IPS-11a (cell line): ENCODE results near the gene FCAR.
"Not testable (repeated sequence)": the region's sequence is repeated elsewhere in the genome, so short reads cannot be mapped to it uniquely, and the experiment has no call there.

Source experiments
- H3K4me3 ChIP-seq: one replicate; pipeline ENCODE4 v1.5.1; 2013; ENCODE audit warnings: low read depth, low read length, control low read depth

Gene FCAR

GRCh38 chr19:54873990-54874389, at the start of gene FCAR:
FCAR (plus strand) TSS chr19:54874235; CDS start chr19:54874290, 55 bp downstream.
- no peak within 1 kb of the TSS for H3K4me3 ChIP-seq

GRCh38 chr19:54824416-54824815, 49.6 kb upstream of the FCAR start:
- H3K4me3 ChIP-seq: not testable (repeated sequence)

DNA sequence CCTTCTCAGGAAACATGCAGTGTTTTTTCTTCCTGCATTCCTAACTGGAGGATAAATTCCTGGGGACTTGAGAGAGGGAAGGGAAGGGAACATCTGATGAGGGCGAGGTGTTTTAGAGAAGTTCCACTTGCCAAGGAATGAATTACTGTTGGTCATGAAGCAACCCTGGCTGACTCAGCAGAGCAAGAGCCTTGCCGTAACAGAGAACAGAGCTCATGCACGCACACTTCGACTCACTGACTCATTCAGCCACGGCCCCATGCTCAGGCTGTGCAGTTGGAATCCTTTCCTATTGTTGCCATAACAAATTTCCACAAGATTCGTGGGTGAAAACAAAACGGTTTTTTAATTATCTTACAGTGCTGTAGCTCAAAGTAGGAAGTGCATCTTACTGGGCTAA, 48.7 kb upstream of the FCAR start:
- not testable (repeated sequence) for H3K4me3 ChIP-seq

- H3K4me3 ChIP-seq: not testable (repeated sequence)
Measured at GRCh38 chr19:54828064-54828463, 46.0 kb upstream of the FCAR start.

DNA sequence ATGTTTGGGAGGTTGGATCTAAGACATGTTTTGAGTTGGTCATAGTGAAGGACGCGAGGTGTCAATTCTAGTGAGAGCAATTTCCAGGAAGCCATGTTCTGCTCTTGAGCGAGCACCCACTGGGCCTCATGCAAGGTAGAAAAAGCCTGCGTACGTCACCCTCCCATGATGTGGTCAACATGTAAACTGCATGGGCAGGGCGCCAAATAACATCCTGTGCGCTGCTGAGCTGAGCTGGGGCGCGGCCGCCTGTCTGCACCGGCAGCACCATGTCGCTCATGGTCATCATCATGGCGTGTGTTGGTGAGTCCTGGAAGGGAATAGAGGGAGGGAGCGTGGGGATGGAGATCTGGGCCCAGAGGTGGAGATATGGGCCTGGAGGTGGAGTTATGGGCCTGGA, 41.5 kb upstream of the FCAR start, which contains the start of gene KIR2DS4:
Gene KIR2DS4 (plus strand): TSS at position 181 of the 400 bp plus-strand sequence.
- not testable (repeated sequence) for H3K4me3 ChIP-seq

DNA sequence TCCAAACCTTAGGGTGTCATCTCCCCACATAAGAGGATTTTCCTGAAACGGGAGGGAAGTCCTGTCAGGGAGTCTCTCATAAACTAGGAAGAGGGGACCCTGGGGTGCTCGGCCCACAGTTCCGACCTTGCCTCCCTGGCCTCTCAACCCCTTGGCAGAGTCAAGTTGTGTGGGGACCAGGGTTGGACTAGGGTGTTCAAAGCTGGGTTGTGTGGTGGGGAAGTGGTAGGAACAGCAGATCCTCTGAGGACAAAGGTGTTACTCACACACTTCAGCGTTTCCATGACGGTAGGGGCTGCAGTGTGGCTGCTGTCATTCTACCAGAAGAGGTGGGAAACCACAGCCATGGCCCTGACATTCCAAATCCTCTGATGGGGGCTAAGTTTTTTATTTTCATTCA, 38.9 kb upstream of the FCAR start:
- not testable (repeated sequence) for H3K4me3 ChIP-seq

- not testable (repeated sequence) for H3K4me3 ChIP-seq
Measured at GRCh38 chr19:54837522-54837921, 36.5 kb upstream of the FCAR start.

DNA sequence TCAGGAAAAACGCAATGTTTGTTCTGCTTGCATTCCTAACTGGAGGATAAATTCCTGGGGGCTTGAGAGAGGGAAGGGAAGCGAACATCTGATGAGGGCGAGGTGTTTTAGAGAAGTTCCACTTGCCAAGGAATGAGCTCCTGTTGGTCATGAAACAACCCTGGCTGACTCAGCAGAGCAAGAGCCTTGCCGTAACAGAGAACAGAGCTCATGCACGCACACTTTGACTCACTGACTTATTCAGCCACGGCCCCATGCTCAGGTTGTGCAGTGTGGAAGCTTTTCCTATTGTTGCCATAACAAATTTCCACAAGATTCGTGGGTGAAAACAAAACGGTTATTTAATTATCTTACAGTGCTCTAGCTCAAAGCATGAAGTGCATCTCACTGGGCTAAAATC, 30.9 kb upstream of the FCAR start:
- not testable (repeated sequence) for H3K4me3 ChIP-seq

DNA sequence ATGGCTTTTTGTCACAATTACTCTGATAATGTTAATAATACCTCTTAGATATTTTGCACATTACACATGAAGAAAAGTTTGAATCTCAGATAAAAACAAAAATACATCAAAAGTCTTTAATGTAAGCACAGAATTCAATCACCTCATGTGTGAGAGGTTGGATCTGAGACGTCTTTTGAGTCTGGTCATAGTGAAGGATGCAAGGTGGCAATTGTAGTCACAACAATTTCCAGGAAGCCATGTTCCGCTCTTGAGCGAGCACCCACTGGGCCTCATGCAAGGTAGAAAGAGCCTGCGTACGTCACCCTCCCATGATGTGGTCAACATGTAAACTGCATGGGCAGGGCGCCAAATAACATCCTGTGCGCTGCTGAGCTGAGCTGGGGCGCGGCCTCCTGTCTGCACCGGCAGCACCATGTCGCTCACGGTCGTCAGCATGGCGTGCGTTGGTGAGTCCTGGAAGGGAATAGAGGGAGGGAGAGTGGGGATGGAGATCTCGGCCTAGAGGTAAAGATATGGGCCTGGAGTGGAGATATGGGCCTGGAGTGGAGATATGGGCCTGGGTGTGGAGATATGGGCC, 23.9 kb upstream of the FCAR start, which contains the start of gene KIR3DL2:
Gene KIR3DL2 (plus strand): TSS at position 383 of the 580 bp plus-strand sequence. CDS start 33 bp downstream, at position 416.
- not testable (repeated sequence) for H3K4me3 ChIP-seq

- no peak overlapping the region for H3K4me3 ChIP-seq
Measured at GRCh38 chr19:54850930-54851329, 23.1 kb upstream of the FCAR start.

DNA sequence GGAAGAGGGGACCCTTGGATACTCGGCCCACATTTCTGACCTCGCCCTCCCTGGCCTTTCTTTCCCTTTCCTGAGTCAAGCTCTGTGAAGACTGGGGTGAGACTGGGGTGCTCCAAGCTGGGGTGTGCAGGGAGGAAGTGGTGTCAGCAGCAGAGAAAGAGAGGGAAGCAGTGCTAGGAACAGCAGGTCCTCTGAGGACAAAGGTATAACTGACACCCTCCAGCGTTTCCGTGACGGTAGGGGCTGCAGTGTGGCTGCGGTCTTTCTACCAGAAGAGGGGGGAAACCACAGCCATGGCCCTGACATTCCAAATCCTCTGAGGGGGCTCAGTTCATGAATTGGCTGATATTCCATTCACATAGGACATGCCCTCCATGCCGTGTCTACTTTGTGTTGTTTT, 22.7 kb upstream of the FCAR start:
- H3K4me3 ChIP-seq: no peak overlapping the region

DNA sequence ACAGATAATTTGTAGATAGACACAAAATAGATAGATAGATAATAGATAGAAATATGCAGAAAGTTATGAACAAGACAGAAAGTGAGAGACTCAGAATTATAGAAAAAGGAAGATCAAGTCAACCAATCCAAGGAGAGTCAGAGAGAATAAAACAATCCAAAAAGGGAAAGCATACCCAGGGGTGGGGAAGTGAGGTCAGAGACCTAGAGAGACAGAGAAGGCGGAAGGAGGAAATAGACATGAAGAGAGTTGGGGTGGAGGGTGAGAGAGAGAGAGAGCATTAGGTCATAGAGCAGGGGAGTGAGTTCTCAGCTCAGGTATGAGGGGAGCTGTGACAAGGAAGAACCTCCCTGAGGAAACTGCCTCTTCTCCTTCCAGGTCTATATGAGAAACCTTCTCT, 18.8 kb upstream of the FCAR start:
- H3K4me3 ChIP-seq: not testable (repeated sequence)

GRCh38 chr19:54858476-54858875, 15.6 kb upstream of the FCAR start:
- H3K4me3 ChIP-seq: not testable (repeated sequence)

GRCh38 chr19:54859421-54859820, 14.6 kb upstream of the FCAR start:
- not testable (repeated sequence) for H3K4me3 ChIP-seq

DNA sequence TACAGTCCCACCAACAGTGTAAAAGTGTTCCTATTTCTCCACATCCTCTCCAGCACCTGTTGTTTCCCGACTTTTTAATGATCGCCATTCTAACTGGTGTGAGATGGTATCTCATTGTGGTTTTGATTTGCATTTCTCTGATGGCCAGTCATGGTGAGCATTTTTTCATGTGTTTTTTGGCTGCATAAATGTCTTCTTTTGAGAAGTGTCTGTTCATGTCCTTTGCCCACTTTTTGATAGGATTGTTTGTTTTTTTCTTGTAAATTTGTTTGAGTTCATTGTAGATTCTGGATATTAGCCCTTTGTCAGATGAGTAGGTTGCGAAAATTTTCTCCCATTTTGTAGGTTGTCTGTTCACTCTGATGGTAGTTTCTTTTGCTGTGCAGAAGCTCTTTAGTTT, 10.6 kb upstream of the FCAR start:
- not testable (repeated sequence) for H3K4me3 ChIP-seq

DNA sequence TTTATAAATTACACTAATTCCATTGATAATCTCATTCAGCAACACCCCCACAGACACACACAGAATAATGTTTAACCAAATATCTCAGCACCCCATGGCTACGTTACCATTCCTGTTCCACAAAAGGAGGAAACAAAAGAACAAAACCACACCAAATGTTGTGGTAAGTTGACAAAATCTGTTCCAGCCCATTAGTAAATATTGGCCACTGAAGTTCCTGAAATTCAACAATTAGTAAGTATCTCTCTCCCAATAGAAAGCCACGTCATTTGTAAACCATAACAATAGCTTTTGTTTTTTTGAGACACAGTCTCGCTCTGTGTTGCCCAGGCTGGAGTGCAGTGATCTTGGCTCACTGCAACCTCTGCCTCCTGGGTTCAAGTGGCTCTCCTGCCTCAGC, 2.3 kb upstream of the FCAR start:
- H3K4me3 ChIP-seq: no peak overlapping the region

- H3K4me3 ChIP-seq: no peak overlapping the region
Measured at GRCh38 chr19:54875506-54875905, 1.5 kb downstream of the FCAR start.

DNA sequence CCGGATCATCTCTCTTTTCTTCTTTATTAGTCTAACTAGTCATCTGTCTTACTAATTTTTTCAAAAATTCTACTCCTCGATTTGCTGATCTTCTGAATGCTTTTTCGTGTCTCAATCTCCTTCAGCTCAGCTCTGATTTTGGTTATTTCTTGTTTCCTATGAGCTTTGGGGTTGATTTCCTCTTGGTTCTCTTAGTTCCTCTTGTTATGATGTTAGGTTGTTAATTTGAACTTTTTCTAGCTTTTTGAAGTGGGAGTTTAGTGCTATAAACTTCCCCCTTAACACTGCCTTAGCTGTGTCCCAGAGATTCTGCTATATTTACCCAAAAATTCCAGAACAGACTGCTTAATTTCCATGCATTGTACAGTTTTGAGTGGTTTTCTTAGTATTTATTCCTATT, 3.4 kb downstream of the FCAR start:
- H3K4me3 ChIP-seq: no peak overlapping the region

GRCh38 chr19:54881884-54882283, 7.8 kb downstream of the FCAR start:
- no peak overlapping the region for H3K4me3 ChIP-seq

DNA sequence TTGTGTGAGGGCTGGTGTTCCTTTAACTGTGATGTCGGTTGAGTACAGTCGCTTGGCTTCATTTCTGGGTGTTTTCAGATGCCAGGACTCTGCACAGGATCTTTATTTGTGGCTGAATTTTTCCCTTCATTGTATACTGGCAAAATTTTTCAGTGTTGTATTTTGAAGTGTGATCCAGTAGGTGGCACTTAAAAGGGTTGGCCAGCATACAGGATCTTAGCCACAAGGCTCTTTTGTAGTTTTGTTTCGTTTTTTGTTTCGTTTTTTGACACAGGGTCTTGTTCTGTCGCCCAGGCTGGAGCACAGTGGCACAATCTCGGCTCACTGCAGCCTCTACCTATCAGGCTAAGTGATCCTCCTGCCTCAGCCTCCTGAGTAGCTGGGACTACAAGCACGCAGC, 8.7 kb downstream of the FCAR start:
- H3K4me3 ChIP-seq: no peak overlapping the region

- H3K4me3 ChIP-seq: no peak overlapping the region
Measured at GRCh38 chr19:54883228-54883627, 9.2 kb downstream of the FCAR start.

DNA sequence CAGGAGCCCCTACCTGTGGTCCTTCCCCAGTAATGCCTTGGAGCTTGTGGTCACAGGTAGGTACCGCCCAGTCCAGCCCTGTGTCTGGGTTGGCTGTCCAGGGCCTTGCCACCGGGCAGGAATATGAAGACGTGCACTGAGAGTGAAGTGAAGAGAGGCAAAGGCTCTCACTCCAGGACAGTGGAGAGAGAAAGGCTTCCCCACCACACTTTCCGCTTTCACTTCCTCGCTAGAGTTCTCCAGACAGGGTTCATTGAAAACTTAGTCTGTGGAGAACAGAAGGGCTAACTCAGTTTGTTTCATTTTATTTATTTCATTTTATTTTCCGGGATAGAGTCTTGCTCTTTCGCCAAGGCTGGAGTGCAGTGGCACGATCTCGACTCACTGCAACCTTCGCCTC, 14.2 kb downstream of the FCAR start:
- no peak overlapping the region for H3K4me3 ChIP-seq

DNA sequence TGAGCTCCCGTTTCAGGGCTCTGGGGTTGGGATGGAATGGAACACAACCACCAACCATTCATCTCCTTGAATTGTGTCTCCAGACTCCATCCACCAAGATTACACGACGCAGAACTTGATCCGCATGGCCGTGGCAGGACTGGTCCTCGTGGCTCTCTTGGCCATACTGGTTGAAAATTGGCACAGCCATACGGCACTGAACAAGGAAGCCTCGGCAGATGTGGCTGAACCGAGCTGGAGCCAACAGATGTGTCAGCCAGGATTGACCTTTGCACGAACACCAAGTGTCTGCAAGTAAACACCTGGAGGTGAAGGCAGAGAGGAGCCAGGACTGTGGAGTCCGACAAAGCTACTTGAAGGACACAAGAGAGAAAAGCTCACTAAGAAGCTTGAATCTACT, 15.5 kb downstream of the FCAR start:
- H3K4me3 ChIP-seq: no peak overlapping the region
